ENCODE data around the gene C6orf136. TPM values are rescaled to one million over a fixed set of nuclear protein-coding genes. Genes with fewer than 3 reads are reported as not detected.

The C6orf136 gene
- total RNA-seq, 1 experiment from 2014 or later = 30.8 TPM

DNA sequence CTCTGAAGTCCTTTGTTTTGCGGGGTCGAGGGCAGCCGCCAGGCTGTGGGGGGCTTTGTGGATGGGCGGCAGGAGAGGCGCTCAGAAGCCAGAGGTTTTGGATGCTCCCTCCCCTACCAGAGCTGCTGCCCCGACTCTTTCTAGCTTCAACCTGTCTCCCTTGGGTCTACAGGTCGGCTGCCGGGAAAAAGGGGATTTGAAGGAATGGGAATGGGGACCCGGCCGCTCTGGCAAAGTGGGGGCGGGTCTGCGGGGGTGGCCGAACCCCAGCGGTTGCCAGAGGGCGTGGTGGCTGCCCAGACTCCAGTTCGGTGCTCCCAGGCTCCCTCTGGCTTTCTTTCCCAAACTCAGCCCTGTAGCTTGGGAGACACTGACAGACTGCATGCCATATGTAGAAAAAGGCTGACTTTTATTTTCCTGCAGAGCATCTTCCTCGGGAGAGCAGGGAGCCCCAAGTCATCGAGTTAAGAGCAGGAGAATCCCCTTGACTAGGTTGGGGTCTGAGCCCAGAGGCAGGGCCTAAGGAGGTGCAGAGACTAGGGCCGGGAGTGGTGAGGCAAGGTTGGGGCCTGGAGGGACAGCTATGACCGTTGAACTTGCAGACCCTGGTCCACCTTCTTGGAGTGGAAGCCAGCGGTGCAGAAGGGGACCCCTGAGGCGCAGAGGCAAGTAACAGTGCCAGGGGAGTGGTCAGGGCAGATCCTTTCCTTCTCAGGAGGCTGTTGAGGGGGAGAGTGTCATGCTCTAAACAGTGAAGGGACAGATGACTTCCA lies 40.9 kb downstream of the C6orf136 start:
- ChIA-PET CTCF (interaction anchor here (0.8 to 2.5 kb wide), 2 partner anchors 9 to 29 kb away, joined by 4 to 11 read pairs; partner anchors contain the start of gene MDC1), POLR2A (no interaction called here)
- Histone ChIP-seq H3K4me3 (ENCODE audit: low read depth in 2 of 2, low read length in 2 of 2) (peak overlapping the region; percentile 85 to 96), H3K27me3 (ENCODE audit: control insufficient read depth, insufficient read depth, low read length) (no peaks in the 10 kb centered on the region), H3K4me1 (ENCODE audit: control insufficient read depth, insufficient read depth, low read length) (peaks cover 40% of the 10 kb centered on the region), H3K36me3 (ENCODE audit: control insufficient read depth, insufficient read depth, low read length) (no peaks in the 10 kb centered on the region), H3K27ac (ENCODE audit: low read length) (peak overlapping the region; percentile 86), H3K9me3 (ENCODE audit: control insufficient read depth, insufficient read depth, low read depth, low read length) (no peaks in the 10 kb centered on the region)
- ATAC-seq (no peak), DNase-seq (ENCODE audit: low read depth, low spot score) (no peak)
- TF ChIP-seq, protein P1, sequence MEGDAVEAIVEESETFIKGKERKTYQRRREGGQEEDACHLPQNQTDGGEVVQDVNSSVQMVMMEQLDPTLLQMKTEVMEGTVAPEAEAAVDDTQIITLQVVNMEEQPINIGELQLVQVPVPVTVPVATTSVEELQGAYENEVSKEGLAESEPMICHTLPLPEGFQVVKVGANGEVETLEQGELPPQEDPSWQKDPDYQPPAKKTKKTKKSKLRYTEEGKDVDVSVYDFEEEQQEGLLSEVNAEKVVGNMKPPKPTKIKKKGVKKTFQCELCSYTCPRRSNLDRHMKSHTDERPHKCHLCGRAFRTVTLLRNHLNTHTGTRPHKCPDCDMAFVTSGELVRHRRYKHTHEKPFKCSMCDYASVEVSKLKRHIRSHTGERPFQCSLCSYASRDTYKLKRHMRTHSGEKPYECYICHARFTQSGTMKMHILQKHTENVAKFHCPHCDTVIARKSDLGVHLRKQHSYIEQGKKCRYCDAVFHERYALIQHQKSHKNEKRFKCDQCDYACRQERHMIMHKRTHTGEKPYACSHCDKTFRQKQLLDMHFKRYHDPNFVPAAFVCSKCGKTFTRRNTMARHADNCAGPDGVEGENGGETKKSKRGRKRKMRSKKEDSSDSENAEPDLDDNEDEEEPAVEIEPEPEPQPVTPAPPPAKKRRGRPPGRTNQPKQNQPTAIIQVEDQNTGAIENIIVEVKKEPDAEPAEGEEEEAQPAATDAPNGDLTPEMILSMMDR (IDR thresholded peaks at IDR 0.05) = no peak
- TF ChIP-seq SIN3A (IDR thresholded peaks at IDR 0.05; ENCODE audit: borderline replicate concordance, insufficient read depth, low read depth, low read length) = no peak
- TF ChIP-seq TCF7L2 (IDR thresholded peaks at IDR 0.05; ENCODE audit: low read depth, low read length) = no peak
- no peak for TF ChIP-seq POLR2AphosphoS5 (IDR thresholded peaks at IDR 0.05; ENCODE audit: low read depth, low read length)
- TF ChIP-seq REST (IDR thresholded peaks at IDR 0.05; ENCODE audit: insufficient read depth in 1 of 2, low read depth in 2 of 2, low read length in 1 of 2) = no peak
- TSS peak; percentile 77 for BruUV-seq (replicated peaks)
- intact Hi-C loops (cut with micrococcal nuclease; ENCODE audit: unreplicated experiment) (no loop called here), in situ Hi-C loops (cut with HindIII; ENCODE audit: low pct_unique_long_range_greater_than_20kb, low sequenced_read_pairs) (no loop called here)

GRCh38 chr6:30688569-30688968 lies 41.6 kb downstream of the C6orf136 start:
- CTCF ChIA-PET = interaction anchor here (2.5 kb wide), 1 partner anchor 9 kb away, joined by 11 read pairs; no protein-coding TSS in a partner anchor
- Histone ChIP-seq H3K27ac (ENCODE audit: low read length) (peak overlapping the region; percentile 86), H3K36me3 (ENCODE audit: control insufficient read depth, insufficient read depth, low read length) (no peaks in the 10 kb centered on the region), H3K9me3 (ENCODE audit: control insufficient read depth, insufficient read depth, low read depth, low read length) (no peaks in the 10 kb centered on the region), H3K4me3 (ENCODE audit: low read depth in 2 of 2, low read length in 2 of 2) (peak overlapping the region in 1 of 2 experiments; percentile 96; a peak in 2 of 4 replicates), H3K4me1 (ENCODE audit: control insufficient read depth, insufficient read depth, low read length) (peaks cover 39% of the 10 kb centered on the region), H3K27me3 (ENCODE audit: control insufficient read depth, insufficient read depth, low read length) (no peaks in the 10 kb centered on the region)
- DNase-seq (ENCODE audit: low read depth, low spot score) = no peak
- intact Hi-C loops (cut with micrococcal nuclease; ENCODE audit: unreplicated experiment) (no loop called here), in situ Hi-C loops (cut with HindIII; ENCODE audit: low pct_unique_long_range_greater_than_20kb, low sequenced_read_pairs) (no loop called here)
- no TSS peak for BruUV-seq (replicated peaks)
- ATAC-seq = no peak
- no peak for TF ChIP-seq POLR2AphosphoS5 (IDR thresholded peaks at IDR 0.05; ENCODE audit: low read depth, low read length)
- no peak for TF ChIP-seq REST (IDR thresholded peaks at IDR 0.05; ENCODE audit: insufficient read depth in 1 of 2, low read depth in 2 of 2, low read length in 1 of 2)
- TF ChIP-seq TCF7L2 (IDR thresholded peaks at IDR 0.05; ENCODE audit: low read depth, low read length) = no peak
- no peak for TF ChIP-seq SIN3A (IDR thresholded peaks at IDR 0.05; ENCODE audit: borderline replicate concordance, insufficient read depth, low read depth, low read length)
- TF ChIP-seq, protein P1 (IDR thresholded peaks at IDR 0.05) = no peak
- POLR2A ChIA-PET = interaction anchor here (0.6 kb wide), 1 partner anchor 32 kb away, joined by 3 read pairs; the partner anchor contains the start of gene TUBB
